ENCODE measurements around the gene GMFB. TPM values are rescaled to one million over a fixed set of nuclear protein-coding genes. Genes with fewer than 3 reads are reported as not detected.
"Not testable (repeated sequence)": the region's sequence is repeated elsewhere in the genome, so short reads cannot be mapped to it uniquely, and the experiment has no call there.

The GMFB gene
- total RNA-seq, 2 donors from 2014 or later, result 22.9 to 47.1 TPM

- H3K4me1 ChIP-seq (ENCODE audit: control insufficient read depth in 1 of 2, low read depth in 2 of 2), result peaks cover 0 to 22% of the 10 kb centered on the region in 2 donors
- H3K4me3 ChIP-seq, result peak within 1 kb of the TSS; percentile 80
- peak; percentile 92 for ATAC-seq (ENCODE audit: insufficient number of reproducible peaks, low FRiP score, low read depth)
Measured at GRCh38 chr14:54440873-54441868, 47.6 kb downstream of the GMFB start, which contains the start of gene CNIH1. Gene CNIH1 (minus strand): TSS chr14:54441374. CDS start chr14:54441327, 47 bp downstream.

GRCh38 chr14:54440476-54440872, 48.3 kb downstream of the GMFB start:
- H3K4me1 ChIP-seq (ENCODE audit: control insufficient read depth in 1 of 2, low read depth in 2 of 2), result peaks cover 4 to 18% of the 10 kb centered on the region in 2 donors
- no peak for TF ChIP-seq CTCF (IDR thresholded peaks at IDR 0.05)
- H3K27me3 ChIP-seq (replicated peaks; ENCODE audit: insufficient read depth), result no peaks in the 10 kb centered on the region
- no peak for ATAC-seq (ENCODE audit: insufficient number of reproducible peaks, low FRiP score, low read depth)
- H3K36me3 ChIP-seq, result no peaks in the 10 kb centered on the region
- no peak for DNase-seq (ENCODE audit: low spot score)
- no peaks in the 10 kb centered on the region for H3K9me3 ChIP-seq
- peak overlapping the region; percentile 80 for H3K4me3 ChIP-seq
- peak overlapping the region; percentile 90 for H3K27ac ChIP-seq

More at GRCh38 chr14:54440873-54441868, 47.6 kb downstream of the GMFB start, which contains the start of gene CNIH1:
- peak; percentile 95 for TF ChIP-seq CTCF (IDR thresholded peaks at IDR 0.05)
- Histone ChIP-seq H3K27ac (peak within 1 kb of the TSS; percentile 90), H3K9me3 (no peaks in the 10 kb centered on the region), H3K36me3 (no peaks in the 10 kb centered on the region), H3K27me3 (replicated peaks; ENCODE audit: insufficient read depth) (no peaks in the 10 kb centered on the region)
- peak; percentile 64 for DNase-seq (ENCODE audit: low spot score)

GRCh38 chr14:54440037-54440436, 48.7 kb downstream of the GMFB start:
- H3K27me3 ChIP-seq (replicated peaks; ENCODE audit: insufficient read depth), result no peaks in the 10 kb centered on the region
- DNase-seq (ENCODE audit: low spot score) (no peak), ATAC-seq (ENCODE audit: insufficient number of reproducible peaks, low FRiP score, low read depth) (no peak)
- H3K27ac ChIP-seq, result peak overlapping the region; percentile 90
- H3K36me3 ChIP-seq, result no peaks in the 10 kb centered on the region
- H3K4me3 ChIP-seq, result peak overlapping the region; percentile 80
- peaks cover 4 to 18% of the 10 kb centered on the region in 2 donors for H3K4me1 ChIP-seq (ENCODE audit: control insufficient read depth in 1 of 2, low read depth in 2 of 2)
- no peak for TF ChIP-seq CTCF (IDR thresholded peaks at IDR 0.05)
- H3K9me3 ChIP-seq, result no peaks in the 10 kb centered on the region

GRCh38 chr14:54438703-54439102, 50.1 kb downstream of the GMFB start:
- Histone ChIP-seq H3K27ac (no peak overlapping the region), H3K9me3 (no peaks in the 10 kb centered on the region), H3K4me1 (ENCODE audit: control insufficient read depth in 1 of 2, low read depth in 2 of 2) (peaks cover 4 to 18% of the 10 kb centered on the region in 2 donors), H3K36me3 (no peaks in the 10 kb centered on the region), H3K4me3 (no peak overlapping the region), H3K27me3 (replicated peaks; ENCODE audit: insufficient read depth) (no peaks in the 10 kb centered on the region)
- DNase-seq (ENCODE audit: low spot score) (no peak), ATAC-seq (ENCODE audit: insufficient number of reproducible peaks, low FRiP score, low read depth) (no peak)
- TF ChIP-seq CTCF (IDR thresholded peaks at IDR 0.05), result no peak

DNA sequence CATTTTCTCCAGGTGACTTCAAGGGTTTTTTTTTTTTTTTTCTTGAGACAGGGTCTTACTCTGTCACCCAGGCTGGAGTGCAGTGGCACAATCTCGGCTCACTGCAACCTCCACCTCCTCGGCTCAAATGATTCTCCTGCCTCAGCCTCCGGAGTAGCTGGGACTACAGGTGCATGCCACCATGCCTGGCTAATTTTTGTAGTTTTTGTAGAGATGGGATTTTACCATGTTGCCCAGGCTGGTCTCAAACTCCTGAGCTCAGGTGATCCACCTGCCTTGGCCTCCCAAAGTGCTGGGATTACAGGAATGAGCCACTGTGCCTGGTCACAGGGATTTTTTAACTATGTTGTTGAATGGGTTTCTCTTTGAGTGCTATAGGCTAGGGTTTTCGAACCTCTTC, 50.8 kb downstream of the GMFB start:
- not testable (repeated sequence) for H3K27ac ChIP-seq; ATAC-seq (ENCODE audit: insufficient number of reproducible peaks, low FRiP score, low read depth); H3K27me3 ChIP-seq (replicated peaks; ENCODE audit: insufficient read depth); H3K4me3 ChIP-seq; DNase-seq (ENCODE audit: low spot score); H3K36me3 ChIP-seq; H3K9me3 ChIP-seq
- H3K4me1 ChIP-seq (ENCODE audit: control insufficient read depth in 1 of 2, low read depth in 2 of 2), result peaks cover 4 to 18% of the 10 kb centered on the region in 2 donors

Data from thoracic aorta (tissue), 2 donors.